HG03135 (cell line): Measurements from ENCODE around the gene CXXC4.

Source experiments
- ATAC-seq: cut with Tn5 transposase; IDR thresholded peaks from one replicate; pipeline ENCODE4 v1.9.1; 2021; ENCODE audit warnings: mild to moderate bottlenecking, moderate library complexity; ENCODE audit not compliant: unreplicated experiment

CXXC4 gene

GRCh38 chr4:104424475-104424941 lies 70.2 kb downstream of the CXXC4 start:
- ATAC-seq: no peak

GRCh38 chr4:104421566-104421965 lies 73.1 kb downstream of the CXXC4 start:
- ATAC-seq: no peak

GRCh38 chr4:104420766-104421165 lies 73.9 kb downstream of the CXXC4 start:
- ATAC-seq: no peak
